ENCODE measurements around the gene PI4KA. TPM values are rescaled to one million over a fixed set of nuclear protein-coding genes. Genes with fewer than 3 reads are reported as not detected.

Gene PI4KA
- total RNA-seq, 4 donors from 2014 or later = 67.3 to 92.9 (median 76.5) TPM

DNA sequence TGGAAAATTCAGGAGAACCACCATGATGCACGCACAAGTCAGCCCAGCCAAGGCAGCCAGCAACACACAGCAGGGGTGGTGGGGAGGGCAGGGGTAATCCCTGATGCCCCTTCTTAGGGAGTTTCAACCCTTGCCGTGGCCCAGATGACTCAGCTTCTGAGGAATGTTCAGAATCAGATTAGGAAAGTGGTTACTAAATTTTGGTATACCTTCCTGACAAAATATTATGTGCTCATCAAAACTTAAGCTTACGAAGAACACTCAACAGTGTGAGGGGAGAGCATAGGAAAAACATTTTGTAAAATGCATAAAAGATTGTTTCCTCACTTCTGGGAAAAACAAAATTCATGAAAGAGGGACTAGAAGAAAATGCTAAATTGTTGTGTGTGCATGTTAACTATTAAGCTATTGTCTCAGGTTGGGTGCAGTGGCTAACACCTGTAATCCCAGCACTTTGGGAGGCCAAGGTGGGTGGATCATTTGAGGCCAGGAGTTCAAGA, 52.6 kb downstream of the PI4KA start:
- TF ChIP-seq CTCF (IDR thresholded peaks at IDR 0.05; ENCODE audit: low read depth) = no peak

DNA sequence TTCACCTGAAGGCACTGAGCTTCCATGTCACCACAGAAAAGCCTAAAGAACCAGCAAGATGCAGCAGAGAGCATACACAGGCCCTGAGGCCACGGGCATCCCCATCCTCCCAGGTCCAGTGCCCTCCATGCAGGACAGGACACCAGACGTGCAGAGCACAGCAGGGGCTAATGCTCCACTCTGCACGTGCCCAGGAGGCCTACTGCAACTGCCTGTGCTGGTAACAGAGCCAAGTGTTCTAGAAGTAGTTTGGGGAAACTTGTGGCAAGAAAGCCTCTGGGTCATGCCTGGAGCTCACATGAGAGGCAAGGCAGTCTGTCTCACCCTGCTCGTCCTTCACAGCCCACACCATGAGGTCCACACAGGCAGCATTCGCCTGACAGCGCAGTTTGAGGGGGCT, 54.0 kb downstream of the PI4KA start:
- TF ChIP-seq CTCF (IDR thresholded peaks at IDR 0.05; ENCODE audit: low read depth) = no peak

DNA sequence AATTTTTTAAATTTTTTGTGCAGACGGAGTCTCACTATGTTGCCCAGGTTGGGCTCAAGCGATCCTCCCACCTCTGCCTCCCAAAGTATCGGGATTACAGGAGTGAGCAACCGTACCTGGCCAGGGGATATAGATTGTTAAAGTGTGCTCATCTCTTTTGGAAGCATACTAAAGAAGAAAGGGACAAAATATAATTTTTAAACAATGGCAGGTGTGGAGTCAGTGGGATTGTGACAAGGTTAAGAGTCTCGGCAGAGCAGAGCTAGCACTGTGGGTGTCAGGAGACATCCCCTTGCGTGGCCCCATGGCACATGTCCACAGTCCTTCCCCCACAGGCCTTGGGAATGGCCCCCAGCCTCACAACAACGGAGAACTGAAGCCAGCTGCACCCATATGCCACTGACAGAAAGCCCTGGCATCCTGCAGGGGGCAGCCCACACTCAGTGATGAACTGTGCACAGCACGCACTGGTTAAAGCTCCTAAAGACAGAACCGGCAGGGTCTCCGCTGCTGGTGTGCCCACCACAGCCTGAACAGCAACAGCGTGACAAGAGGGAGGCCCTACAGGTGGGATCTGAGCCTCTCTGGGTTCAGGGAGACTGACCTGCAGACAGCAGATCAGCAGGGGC, 54.8 kb downstream of the PI4KA start:
- TF ChIP-seq CTCF (IDR thresholded peaks at IDR 0.05; ENCODE audit: low read depth) = no peak

GRCh38 chr22:20802922-20803553, 55.6 kb downstream of the PI4KA start:
- no peak for TF ChIP-seq CTCF (IDR thresholded peaks at IDR 0.05; ENCODE audit: low read depth)

DNA sequence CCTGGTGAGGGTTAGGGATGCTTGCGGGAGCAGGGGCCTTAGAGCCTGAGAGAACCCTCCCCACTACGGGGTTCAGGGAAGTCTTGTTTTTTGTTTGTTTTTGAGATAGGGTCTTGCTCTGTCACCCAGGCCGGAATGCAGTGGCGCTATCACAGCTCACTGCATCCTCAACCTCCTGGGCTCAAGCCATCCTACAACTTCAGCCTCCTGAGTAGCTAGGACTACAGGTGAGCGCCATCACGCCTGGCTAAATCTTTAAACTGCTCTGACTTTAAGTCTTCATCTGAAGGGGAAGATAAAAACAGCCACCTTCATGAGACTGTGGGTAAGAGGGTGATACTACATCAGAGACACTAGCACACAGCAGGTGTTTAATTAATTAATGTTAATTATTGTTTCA, 56.2 kb downstream of the PI4KA start:
- TF ChIP-seq CTCF (IDR thresholded peaks at IDR 0.05; ENCODE audit: low read depth) = no peak

DNA sequence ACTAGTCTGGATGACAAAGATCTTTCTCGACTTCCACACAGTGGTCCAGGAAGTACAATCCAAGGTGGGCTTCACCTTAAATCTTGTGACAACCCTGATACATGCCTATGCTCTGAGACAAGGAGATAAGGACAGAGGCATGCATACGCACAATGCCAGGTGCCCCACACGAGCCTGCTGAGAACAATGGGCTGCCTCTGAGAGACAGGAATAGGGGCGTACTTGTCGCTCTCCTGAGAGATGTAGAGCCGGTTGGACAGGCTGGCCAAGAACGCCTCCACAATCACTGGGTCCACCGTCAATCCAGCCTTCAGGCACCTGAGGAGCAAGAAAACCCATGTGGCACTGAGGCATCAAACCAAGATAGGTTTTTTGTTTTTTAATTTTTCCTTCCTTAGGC, 59.2 kb downstream of the PI4KA start:
- no peak for TF ChIP-seq CTCF (IDR thresholded peaks at IDR 0.05; ENCODE audit: low read depth)

DNA sequence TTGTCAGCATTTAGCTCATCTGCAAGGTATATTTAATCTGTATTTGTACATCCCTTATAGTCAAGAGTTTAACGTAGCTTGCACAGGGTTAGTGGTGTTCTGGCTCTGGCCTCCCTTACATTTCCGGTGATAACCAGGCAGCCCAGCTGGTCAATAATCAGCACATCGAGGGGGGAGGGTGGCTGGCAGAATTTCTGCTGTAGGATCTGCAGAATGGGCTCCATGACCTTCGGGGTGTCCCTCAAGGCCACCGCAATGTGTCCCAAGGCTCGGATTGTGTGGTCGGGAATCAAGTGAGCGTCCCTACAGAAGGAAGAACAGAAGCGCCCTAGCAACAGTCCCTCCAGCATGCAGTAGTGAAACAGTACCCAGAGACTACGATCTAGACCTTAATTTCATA, 59.6 kb downstream of the PI4KA start:
- TF ChIP-seq CTCF (IDR thresholded peaks at IDR 0.05; ENCODE audit: low read depth) = no peak

All from subcutaneous adipose tissue (tissue), 4 donors.